HEK293 (cell line): Measurements from ENCODE around the gene UCHL1.
"Not testable (repeated sequence)": the region's sequence is repeated elsewhere in the genome, so short reads cannot be mapped to it uniquely, and the experiment has no call there.

Experiments
- CTCF ChIA-PET: fragments of 350-600 bp; formaldehyde crosslinking; extraction: SDS; loops from one replicate; lab custom pipeline; 2021; ENCODE audit warnings: antibody characterized with exemption; lab: Yijun Ruan, JAX
- POLR2A ChIA-PET: fragments of 300-600 bp; formaldehyde crosslinking; extraction: SDS; loops from one replicate; lab custom pipeline; 2020; ENCODE audit warnings: antibody characterized with exemption, inconsistent platforms; lab: Yijun Ruan, JAX
- H3K27ac ChIP-seq: fragments of 200-500 bp; sonication (Bioruptor generic); 2 replicates; pipeline ENCODE4 v1.5.1; 2014; ENCODE audit warnings: low read depth, low read length, control low read depth, inconsistent platforms; ENCODE audit errors: extremely low read depth
- H3K36me3 ChIP-seq, 2 experiments: fragments of 200-500 bp in 1 of 2; sonication (Bioruptor generic) in 1 of 2; 1 replicate in 1 of 2; 2 replicates in 1 of 2; pipeline ENCODE4 v1.5.1; 2014 to 2017; ENCODE audit warnings: inconsistent platforms in 2 of 2, low read length in 2 of 2; ENCODE audit not compliant: control insufficient read depth in 2 of 2, insufficient read depth in 1 of 2
- H3K4me1 ChIP-seq: fragments of 200-500 bp; sonication (Bioruptor generic); 2 replicates; pipeline ENCODE4 v1.5.1; 2014; ENCODE audit warnings: mild to moderate bottlenecking, low read length, inconsistent platforms; ENCODE audit not compliant: control insufficient read depth, insufficient read depth
- H3K4me3 ChIP-seq: 2 replicates; pipeline ENCODE4 v1.5.1; 2011; ENCODE audit warnings: low read depth, mild to moderate bottlenecking, control low read depth, low read length, moderate library complexity
- H3K9me3 ChIP-seq: fragments of 200-500 bp; sonication (Bioruptor generic); 2 replicates; pipeline ENCODE4 v1.5.1; 2014; ENCODE audit warnings: low read depth, low read length, inconsistent platforms; ENCODE audit not compliant: control insufficient read depth, insufficient read depth
- HOXA7 ChIP-seq: sonication (generic); formaldehyde crosslinking; IDR thresholded peaks from 2 replicates; pipeline ENCODE4 v1.8.1; 2022; ENCODE audit warnings: missing genetic modification reagents, borderline replicate concordance
- PRDM1 ChIP-seq: fragments of 450-650 bp; formaldehyde crosslinking; IDR thresholded peaks from 2 replicates; pipeline ENCODE4; 2016; ENCODE audit warnings: missing biosample characterization, missing genetic modification characterization
- PRDM6 ChIP-seq: fragments of 450-650 bp; formaldehyde crosslinking; IDR thresholded peaks from 2 replicates; pipeline ENCODE4 v1.5.1; 2017; ENCODE audit warnings: missing biosample characterization, missing genetic modification characterization
- ZBTB1 ChIP-seq: fragments of 450-650 bp; formaldehyde crosslinking; IDR thresholded peaks from 2 replicates; pipeline ENCODE4 v1.5.1; 2016; ENCODE audit warnings: missing biosample characterization, missing genetic modification characterization
- ZNF132 ChIP-seq: fragments of 450-650 bp; formaldehyde crosslinking; IDR thresholded peaks from 2 replicates; pipeline ENCODE4 v1.5.1; 2017; ENCODE audit warnings: missing biosample characterization, missing genetic modification characterization, borderline replicate concordance
- ZNF26 ChIP-seq: fragments of 450-650 bp; formaldehyde crosslinking; IDR thresholded peaks from 2 replicates; pipeline ENCODE4 v1.5.1; 2016; ENCODE audit warnings: missing biosample characterization, missing genetic modification characterization
- ZNF324 ChIP-seq: fragments of 450-650 bp; formaldehyde crosslinking; IDR thresholded peaks from 2 replicates; pipeline ENCODE4 v1.5.1; 2016; ENCODE audit warnings: missing biosample characterization, missing genetic modification characterization
- ZNF366 ChIP-seq: fragments of 450-650 bp; formaldehyde crosslinking; conservative IDR thresholded peaks from 2 replicates; pipeline ENCODE4 v1.5.1; 2016; ENCODE audit warnings: missing biosample characterization, missing genetic modification characterization
- ZNF394 ChIP-seq: fragments of 450-650 bp; formaldehyde crosslinking; IDR thresholded peaks from 2 replicates; pipeline ENCODE4 v1.5.1; 2016; ENCODE audit warnings: missing biosample characterization, missing genetic modification characterization, mild to moderate bottlenecking, moderate library complexity, borderline replicate concordance
- ZNF549 ChIP-seq: fragments of 450-650 bp; IDR thresholded peaks from 2 replicates; pipeline ENCODE4 v1.5.1; 2018; ENCODE audit warnings: missing biosample characterization, missing genetic modification characterization, mild to moderate bottlenecking, inconsistent platforms, moderate library complexity
- ZNF621 ChIP-seq: fragments of 450-650 bp; formaldehyde crosslinking; IDR thresholded peaks from 2 replicates; pipeline ENCODE4 v1.5.1; 2017; ENCODE audit warnings: missing biosample characterization, missing genetic modification characterization
- ZNF623 ChIP-seq: fragments of 450-650 bp; formaldehyde crosslinking; IDR thresholded peaks from 2 replicates; pipeline ENCODE4 v1.5.1; 2016; ENCODE audit warnings: missing biosample characterization, missing genetic modification characterization
- ZNF645 ChIP-seq: fragments of 450-650 bp; formaldehyde crosslinking; IDR thresholded peaks from 2 replicates; pipeline ENCODE4; 2016; ENCODE audit warnings: missing biosample characterization, missing genetic modification characterization
- ZNF792 ChIP-seq: fragments of 450-650 bp; formaldehyde crosslinking; IDR thresholded peaks from 2 replicates; pipeline ENCODE4 v1.5.1; 2016; ENCODE audit warnings: missing biosample characterization, missing genetic modification characterization
- ZSCAN23 ChIP-seq: fragments of 450-650 bp; formaldehyde crosslinking; IDR thresholded peaks from 2 replicates; pipeline ENCODE4 v1.5.1; 2016; ENCODE audit warnings: missing biosample characterization, missing genetic modification characterization
- TF ChIP-seq, protein P1 (sequence below): fragments of 450-650 bp; formaldehyde crosslinking; IDR thresholded peaks from 2 replicates; pipeline ENCODE4 v1.5.1; 2017; ENCODE audit warnings: missing biosample characterization, missing genetic modification characterization
- TF ChIP-seq, protein P2 (sequence below): fragments of 450-650 bp; formaldehyde crosslinking; IDR thresholded peaks from 2 replicates; pipeline ENCODE4 v1.5.1; 2016; ENCODE audit warnings: missing biosample characterization, missing genetic modification characterization
- TF ChIP-seq, protein P3 (sequence below): fragments of 450-650 bp; formaldehyde crosslinking; IDR thresholded peaks from 2 replicates; pipeline ENCODE4 v1.5.1; 2016; ENCODE audit warnings: missing biosample characterization, missing genetic modification characterization

UCHL1 gene

DNA sequence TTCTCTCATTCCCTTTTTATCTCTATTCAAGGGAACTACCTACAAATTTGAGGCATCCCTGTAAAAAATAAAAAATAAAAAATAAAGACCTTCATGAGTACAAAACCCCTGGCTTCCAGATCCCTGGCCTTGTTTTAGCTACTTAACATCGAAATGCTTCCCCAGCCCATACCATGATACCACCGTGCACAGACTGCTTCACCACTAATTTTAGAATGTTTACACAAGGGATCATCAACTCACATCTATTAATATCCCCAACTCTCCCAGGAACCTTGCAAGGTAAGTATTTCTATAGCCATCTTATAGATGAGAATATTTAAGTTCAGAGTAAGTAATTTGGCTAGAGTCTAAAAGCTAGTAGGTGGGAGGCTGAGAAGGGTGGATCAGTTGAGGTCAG, 51.7 kb downstream of the UCHL1 start:
- Histone ChIP-seq H3K4me1 (no peaks in the 10 kb centered on the region), H3K36me3 (no peaks in the 10 kb centered on the region), H3K27ac (no peak overlapping the region)
- ChIA-PET CTCF (interaction anchor here (0.6 to 0.9 kb wide), 2 partner anchors 354 to 400 kb away, joined by 3 to 4 read pairs; no protein-coding TSS in a partner anchor), POLR2A (no interaction called here)
- TF ChIP-seq PRDM6, result no peak
- no peak for TF ChIP-seq ZNF645 (tag by site-specific recombination)
- TF ChIP-seq, protein P1, sequence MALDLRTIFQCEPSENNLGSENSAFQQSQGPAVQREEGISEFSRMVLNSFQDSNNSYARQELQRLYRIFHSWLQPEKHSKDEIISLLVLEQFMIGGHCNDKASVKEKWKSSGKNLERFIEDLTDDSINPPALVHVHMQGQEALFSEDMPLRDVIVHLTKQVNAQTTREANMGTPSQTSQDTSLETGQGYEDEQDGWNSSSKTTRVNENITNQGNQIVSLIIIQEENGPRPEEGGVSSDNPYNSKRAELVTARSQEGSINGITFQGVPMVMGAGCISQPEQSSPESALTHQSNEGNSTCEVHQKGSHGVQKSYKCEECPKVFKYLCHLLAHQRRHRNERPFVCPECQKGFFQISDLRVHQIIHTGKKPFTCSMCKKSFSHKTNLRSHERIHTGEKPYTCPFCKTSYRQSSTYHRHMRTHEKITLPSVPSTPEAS, result no peak
- TF ChIP-seq, protein P2, sequence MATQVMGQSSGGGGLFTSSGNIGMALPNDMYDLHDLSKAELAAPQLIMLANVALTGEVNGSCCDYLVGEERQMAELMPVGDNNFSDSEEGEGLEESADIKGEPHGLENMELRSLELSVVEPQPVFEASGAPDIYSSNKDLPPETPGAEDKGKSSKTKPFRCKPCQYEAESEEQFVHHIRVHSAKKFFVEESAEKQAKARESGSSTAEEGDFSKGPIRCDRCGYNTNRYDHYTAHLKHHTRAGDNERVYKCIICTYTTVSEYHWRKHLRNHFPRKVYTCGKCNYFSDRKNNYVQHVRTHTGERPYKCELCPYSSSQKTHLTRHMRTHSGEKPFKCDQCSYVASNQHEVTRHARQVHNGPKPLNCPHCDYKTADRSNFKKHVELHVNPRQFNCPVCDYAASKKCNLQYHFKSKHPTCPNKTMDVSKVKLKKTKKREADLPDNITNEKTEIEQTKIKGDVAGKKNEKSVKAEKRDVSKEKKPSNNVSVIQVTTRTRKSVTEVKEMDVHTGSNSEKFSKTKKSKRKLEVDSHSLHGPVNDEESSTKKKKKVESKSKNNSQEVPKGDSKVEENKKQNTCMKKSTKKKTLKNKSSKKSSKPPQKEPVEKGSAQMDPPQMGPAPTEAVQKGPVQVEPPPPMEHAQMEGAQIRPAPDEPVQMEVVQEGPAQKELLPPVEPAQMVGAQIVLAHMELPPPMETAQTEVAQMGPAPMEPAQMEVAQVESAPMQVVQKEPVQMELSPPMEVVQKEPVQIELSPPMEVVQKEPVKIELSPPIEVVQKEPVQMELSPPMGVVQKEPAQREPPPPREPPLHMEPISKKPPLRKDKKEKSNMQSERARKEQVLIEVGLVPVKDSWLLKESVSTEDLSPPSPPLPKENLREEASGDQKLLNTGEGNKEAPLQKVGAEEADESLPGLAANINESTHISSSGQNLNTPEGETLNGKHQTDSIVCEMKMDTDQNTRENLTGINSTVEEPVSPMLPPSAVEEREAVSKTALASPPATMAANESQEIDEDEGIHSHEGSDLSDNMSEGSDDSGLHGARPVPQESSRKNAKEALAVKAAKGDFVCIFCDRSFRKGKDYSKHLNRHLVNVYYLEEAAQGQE (tag by site-specific recombination), result no peak
- no peak for TF ChIP-seq ZSCAN23
- TF ChIP-seq, protein P3, sequence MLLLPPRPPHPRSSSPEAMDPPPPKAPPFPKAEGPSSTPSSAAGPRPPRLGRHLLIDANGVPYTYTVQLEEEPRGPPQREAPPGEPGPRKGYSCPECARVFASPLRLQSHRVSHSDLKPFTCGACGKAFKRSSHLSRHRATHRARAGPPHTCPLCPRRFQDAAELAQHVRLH (tag by site-specific recombination), result no peak
- no peak for TF ChIP-seq ZNF792 (tag by site-specific recombination)
- no peak for TF ChIP-seq ZNF549 (tag by site-specific recombination)
- TF ChIP-seq HOXA7 (CRISPR knock-in tag), result no peak
- no peak for TF ChIP-seq ZNF366 (tag by site-specific recombination)
- no peak for TF ChIP-seq PRDM1 (tag by site-specific recombination)
- TF ChIP-seq ZNF132 (tag by site-specific recombination), result no peak
- TF ChIP-seq ZNF623, result no peak
- TF ChIP-seq ZNF394 (tag by site-specific recombination), result no peak
- TF ChIP-seq ZBTB1 (tag by site-specific recombination), result no peak
- TF ChIP-seq ZNF26 (tag by site-specific recombination), result no peak
- TF ChIP-seq ZNF324, result no peak
- no peak for TF ChIP-seq ZNF621 (tag by site-specific recombination)
- TF ChIP-seq, all 188 proteins: peak for 0
- Histone ChIP-seq H3K4me3 (no peak overlapping the region), H3K9me3 (no peaks in the 10 kb centered on the region)

- POLR2A ChIA-PET, result not testable (repeated sequence)
Measured at GRCh38 chr4:41315426-41315825, 58.7 kb downstream of the UCHL1 start.

More at GRCh38 chr4:41315426-41315825, 58.7 kb downstream of the UCHL1 start:
- H3K4me1 ChIP-seq, H3K36me3 ChIP-seq, CTCF ChIA-PET, H3K4me3 ChIP-seq, H3K9me3 ChIP-seq, H3K27ac ChIP-seq: not testable (repeated sequence)
